UCSD-AML1 (cell line): ENCODE measurements around the gene TSHZ2.

ENCODE experiments used
- DNase-seq: peaks from one replicate; lab custom pipeline; 2025; ENCODE audit not compliant: unreplicated experiment; lab: John Stamatoyannopoulos, UW

Gene TSHZ2

DNA sequence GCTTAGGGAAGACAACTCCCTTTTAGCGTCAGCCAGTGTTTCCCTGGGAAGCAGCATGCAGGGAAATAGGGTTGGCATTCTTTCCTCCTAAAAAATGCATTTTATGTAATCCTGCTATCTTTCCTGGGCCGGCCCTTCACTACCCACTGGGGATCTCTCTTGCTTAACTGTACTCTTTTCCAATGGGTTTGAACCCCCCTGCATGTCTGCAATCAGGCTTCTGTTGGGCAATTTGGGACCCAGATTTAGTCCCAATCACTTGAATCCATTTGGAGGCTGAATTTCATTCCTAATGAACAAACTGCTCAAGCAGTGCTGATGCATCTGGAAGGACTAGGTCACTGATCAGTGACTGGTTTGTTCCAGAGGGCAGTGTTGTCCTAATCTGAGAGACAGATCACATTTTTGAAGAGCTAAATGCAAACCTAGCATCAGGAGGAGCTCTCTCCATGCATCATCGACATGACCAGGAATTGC, 152.0 kb downstream of the TSHZ2 start:
- no peak for DNase-seq

GRCh38 chr20:53124803-53125202, 152.6 kb downstream of the TSHZ2 start:
- DNase-seq = no peak

DNA sequence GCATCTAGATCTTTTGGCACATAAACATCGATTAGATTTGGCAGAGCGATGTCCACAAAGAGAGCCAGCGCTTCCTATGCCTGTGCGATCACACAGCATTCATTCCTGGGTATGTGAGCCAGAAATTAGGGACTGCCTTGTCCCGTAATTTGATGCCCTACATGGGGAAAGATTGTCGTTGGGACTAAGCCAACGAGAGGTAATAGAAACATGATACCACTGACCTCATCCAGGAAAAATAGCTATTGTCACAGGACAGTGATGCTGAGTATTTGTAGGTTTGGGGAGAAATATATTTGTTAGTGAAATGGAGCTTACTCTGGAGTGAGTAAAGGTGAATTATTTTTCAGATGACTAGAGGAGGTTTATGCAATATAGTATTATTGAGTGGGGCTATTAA, 154.0 kb downstream of the TSHZ2 start:
- no peak for DNase-seq

- no peak for DNase-seq
Measured at GRCh38 chr20:53127027-53127426, 154.9 kb downstream of the TSHZ2 start.

DNA sequence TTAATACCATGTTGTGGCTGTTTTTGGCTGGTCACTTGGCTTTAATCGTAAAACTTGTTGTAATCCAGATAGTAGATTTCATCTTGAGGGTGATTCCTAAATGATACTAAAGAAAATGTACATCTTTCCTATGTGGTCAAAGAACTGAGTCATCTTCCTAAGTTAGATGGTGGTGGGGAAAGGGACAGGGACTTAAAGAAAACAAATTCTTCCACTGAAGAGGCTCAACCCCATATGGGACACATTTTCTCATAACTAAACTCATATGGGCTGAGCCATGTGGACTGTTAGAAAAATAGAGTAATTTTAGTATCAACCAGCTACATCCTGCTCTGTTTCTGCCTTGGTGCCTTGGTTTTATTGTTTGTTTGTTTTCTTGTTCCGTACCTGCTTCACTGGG, 155.8 kb downstream of the TSHZ2 start:
- no peak for DNase-seq

- DNase-seq = no peak
Measured at GRCh38 chr20:53129563-53129962, 157.4 kb downstream of the TSHZ2 start.

DNA sequence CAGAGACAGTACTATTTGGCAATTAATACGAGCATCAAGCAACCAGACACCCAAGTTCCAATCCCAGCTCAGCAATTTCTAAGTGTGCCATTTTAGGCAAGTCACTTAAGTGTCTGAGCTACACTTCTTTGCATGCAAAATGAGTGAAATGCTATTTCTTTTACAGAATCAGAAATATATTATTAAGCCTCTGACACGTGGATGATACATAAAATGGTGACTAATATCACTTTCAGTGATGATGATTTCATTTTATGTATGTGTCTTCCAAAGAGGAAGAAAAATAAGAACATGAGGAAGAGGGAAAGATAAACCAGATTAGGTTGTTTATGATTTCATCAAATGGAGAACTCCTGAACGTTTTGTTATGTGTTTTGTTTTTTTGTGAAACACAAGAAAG, 158.6 kb downstream of the TSHZ2 start:
- DNase-seq = no peak

DNA sequence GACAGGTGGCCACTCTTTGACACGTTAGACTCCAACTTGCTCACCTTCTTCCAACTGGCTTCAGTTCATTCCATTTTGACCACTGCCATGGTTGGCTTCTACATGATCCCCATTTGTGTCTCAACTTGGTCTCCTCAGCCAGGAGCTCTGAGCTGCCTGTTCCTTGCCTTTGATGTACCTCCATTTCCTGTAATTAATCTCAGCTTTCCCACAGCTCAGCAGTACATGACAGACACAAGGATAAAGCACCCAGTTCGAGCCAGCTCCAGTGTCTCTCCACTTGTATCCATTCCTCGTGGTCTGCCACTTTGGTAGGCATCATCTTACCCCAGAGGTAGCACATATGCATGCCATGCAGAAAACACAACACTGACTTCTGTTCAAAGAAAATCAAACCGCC, 161.0 kb downstream of the TSHZ2 start:
- no peak for DNase-seq

- DNase-seq = no peak
Measured at GRCh38 chr20:53133628-53134027, 161.5 kb downstream of the TSHZ2 start.

GRCh38 chr20:53136473-53136872, 164.3 kb downstream of the TSHZ2 start:
- no peak for DNase-seq

DNA sequence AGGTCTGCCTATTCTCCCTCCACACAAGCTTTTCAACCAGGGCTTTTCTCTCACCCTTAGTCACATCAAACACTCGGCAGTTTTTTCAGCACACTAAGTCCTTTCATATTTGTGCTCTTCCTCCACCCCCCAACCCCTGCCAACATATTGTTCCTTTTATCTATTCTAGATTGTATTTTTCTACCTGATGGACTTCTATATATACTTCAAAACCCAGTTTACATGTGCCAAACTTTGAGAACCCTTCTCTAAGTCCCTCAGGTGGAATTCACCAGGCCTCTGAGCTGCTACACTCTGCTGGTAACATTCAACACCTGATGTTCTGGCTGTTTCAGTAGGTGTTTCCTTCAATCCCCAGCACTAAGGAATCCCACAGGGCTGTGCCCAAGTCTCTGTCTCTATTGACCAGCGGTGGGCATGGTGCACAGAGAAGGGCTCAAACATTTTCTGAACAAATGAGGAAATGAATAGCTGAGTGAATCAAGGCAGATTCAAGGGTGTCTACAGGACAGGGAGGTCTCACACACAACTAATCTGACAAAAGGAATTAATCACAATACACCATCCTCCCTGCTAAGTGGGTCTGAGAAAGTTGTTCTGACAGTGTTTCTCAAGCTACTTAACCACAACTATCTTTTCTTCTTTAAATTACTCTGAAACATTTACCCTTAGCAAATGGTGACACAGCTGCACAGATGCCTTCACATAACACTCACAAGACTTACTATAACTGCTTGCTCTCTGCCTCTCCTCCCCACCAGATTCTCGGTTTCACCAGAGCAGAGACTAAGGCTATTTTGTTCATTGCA, 166.5 kb downstream of the TSHZ2 start:
- no peak for DNase-seq

GRCh38 chr20:53141201-53142050, 169.3 kb downstream of the TSHZ2 start:
- no peak for DNase-seq

GRCh38 chr20:53142225-53143127, 170.3 kb downstream of the TSHZ2 start:
- DNase-seq = no peak

GRCh38 chr20:53146201-53146891, 174.2 kb downstream of the TSHZ2 start:
- DNase-seq = no peak

DNA sequence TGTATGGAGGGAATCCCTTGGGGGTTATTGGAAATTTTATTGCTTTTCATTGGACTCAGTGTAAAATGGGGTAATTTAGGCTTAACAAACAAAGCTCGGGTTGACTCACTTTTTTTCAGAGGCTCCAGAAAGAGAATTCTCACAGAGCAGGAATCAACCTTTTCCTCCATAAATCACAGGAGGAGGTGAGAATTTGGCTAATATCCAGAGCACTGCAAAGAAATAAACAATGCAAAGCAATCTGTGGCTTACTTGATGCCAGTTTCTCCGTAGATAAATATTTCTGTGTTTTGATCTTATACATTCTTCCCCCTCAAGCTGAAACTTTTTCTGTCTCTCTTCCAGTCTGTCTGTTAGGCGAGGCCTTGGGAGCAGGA, 176.6 kb downstream of the TSHZ2 start:
- no peak for DNase-seq

GRCh38 chr20:53149148-53149889, 177.2 kb downstream of the TSHZ2 start:
- DNase-seq = no peak

GRCh38 chr20:53149890-53150205, 177.7 kb downstream of the TSHZ2 start:
- DNase-seq = no peak

DNA sequence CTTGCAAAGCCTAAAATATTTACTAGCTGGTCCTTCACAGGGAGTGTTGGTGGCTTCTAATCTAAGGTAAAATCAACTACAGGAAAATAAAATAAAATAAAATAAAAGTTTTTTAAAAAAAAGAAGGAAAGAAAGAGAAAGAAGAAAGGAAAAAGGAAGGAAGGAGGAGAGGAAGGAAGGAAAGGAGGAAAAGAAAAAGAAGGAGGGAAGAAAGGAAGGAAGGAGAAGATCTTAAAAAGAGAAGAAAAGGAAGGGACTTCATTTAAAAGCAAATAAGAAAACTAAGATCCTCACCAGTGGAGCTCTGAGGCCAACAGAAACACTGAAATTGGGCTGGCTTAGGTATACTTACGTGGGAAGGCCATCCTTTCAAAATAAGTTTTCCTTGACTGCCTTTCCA, 178.4 kb downstream of the TSHZ2 start:
- DNase-seq = no peak

- DNase-seq = no peak
Measured at GRCh38 chr20:53152228-53152627, 180.1 kb downstream of the TSHZ2 start.

GRCh38 chr20:53154540-53154939, 182.4 kb downstream of the TSHZ2 start:
- DNase-seq = no peak
